CD8-positive, alpha-beta memory T cell (primary cell): ENCODE results near the gene CCNB1. TPM values are rescaled to one million over a fixed set of nuclear protein-coding genes. Genes with fewer than 3 reads are reported as not detected.
"Not testable (repeated sequence)": the region's sequence is repeated elsewhere in the genome, so short reads cannot be mapped to it uniquely, and the experiment has no call there.

ENCODE experiments used
- CTCF ChIA-PET: fragments of 350-600 bp; sonication (Branson Sonifier 250); formaldehyde crosslinking; loops from one replicate; lab custom pipeline; 2021; ENCODE audit warnings: antibody characterized with exemption; lab: Charles Lee
- POLR2A ChIA-PET: fragments of 350-600 bp; sonication (Branson Sonifier 250); formaldehyde crosslinking; loops from one replicate; lab custom pipeline; 2021; ENCODE audit warnings: antibody characterized with exemption; lab: Charles Lee
- DNase-seq, 5 donors: peaks; one replicate each; pipeline versions ENCODE4 v3.0.0 to v3.0.0-alpha.2; 2020 to 2022; ENCODE audit warnings: mixed read lengths in 1 of 5
- H3K27ac ChIP-seq: one replicate; pipeline ENCODE4 v1.7.0; 2013; ENCODE audit warnings: low read depth, mild to moderate bottlenecking, low read length, moderate library complexity
- H3K27me3 ChIP-seq: 2 replicates; pipeline ENCODE4 v1.7.0; 2013; ENCODE audit warnings: low read length, mild to moderate bottlenecking; ENCODE audit not compliant: insufficient read depth, poor library complexity, severe bottlenecking
- H3K36me3 ChIP-seq: 2 replicates; pipeline ENCODE4 v1.7.0; 2013; ENCODE audit warnings: mild to moderate bottlenecking, low read length, moderate library complexity; ENCODE audit not compliant: insufficient read depth
- H3K4me1 ChIP-seq: 2 replicates; pipeline ENCODE4 v1.7.0; 2013; ENCODE audit warnings: mild to moderate bottlenecking, low read length, moderate library complexity; ENCODE audit not compliant: insufficient read depth
- H3K4me3 ChIP-seq: 2 replicates; pipeline ENCODE4 v1.7.0; 2013; ENCODE audit warnings: mild to moderate bottlenecking, low read length
- H3K9me3 ChIP-seq: 2 replicates; pipeline ENCODE4 v1.7.0; 2013; ENCODE audit warnings: mild to moderate bottlenecking, low read length
- H3K27ac Mint-ChIP-seq, 8 donors: one replicate each; pipeline ENCODE4 v1.8.0; 2020 to 2021; ENCODE audit warnings: mixed read lengths in 8 of 8, mild to moderate bottlenecking in 6 of 8, inconsistent platforms in 3 of 8, moderate library complexity in 3 of 8
- H3K27me3 Mint-ChIP-seq, 2 donors: one replicate each; pipeline ENCODE4 v1.8.0; 2020 to 2021; ENCODE audit warnings: mixed read lengths in 2 of 2, mild to moderate bottlenecking in 1 of 2, moderate library complexity in 1 of 2
- H3K36me3 Mint-ChIP-seq, 3 donors: one replicate each; pipeline ENCODE4 v1.8.0; 2020 to 2021; ENCODE audit warnings: mixed read lengths in 3 of 3, inconsistent platforms in 1 of 3, mild to moderate bottlenecking in 1 of 3
- H3K4me1 Mint-ChIP-seq, 3 donors: one replicate each; pipeline ENCODE4 v1.8.0; 2020 to 2021; ENCODE audit warnings: mixed read lengths in 3 of 3, inconsistent platforms in 1 of 3, mild to moderate bottlenecking in 1 of 3
- H3K4me3 Mint-ChIP-seq, 7 donors: one replicate each; pipeline ENCODE4 v1.8.0; 2020 to 2021; ENCODE audit warnings: mixed read lengths in 7 of 7, mild to moderate bottlenecking in 6 of 7, moderate library complexity in 4 of 7, inconsistent platforms in 2 of 7
- H3K9me3 Mint-ChIP-seq, 5 donors: one replicate each; pipeline ENCODE4 v1.8.0; 2020 to 2022; ENCODE audit warnings: mixed read lengths in 5 of 5, mild to moderate bottlenecking in 3 of 5, moderate library complexity in 2 of 5, inconsistent platforms in 1 of 5
- polyA plus RNA-seq: library from polyadenylated mRNA; unstranded; fragments of 300-500 nt; fragmentation: Illumina TruSeq; gene quantifications from one replicate; pipeline ENCODE4 v1.2.3, GENCODE V29; 2021
- total RNA-seq, 2 experiments: library from RNA; stranded (reverse); gene quantifications; one replicate each; pipeline ENCODE4 v1.2.3, GENCODE V29; 2021

CCNB1 gene
- total and polyA plus RNA-seq, 3 experiments from 2014 or later = 2.1 to 120 (median 110) TPM

DNA sequence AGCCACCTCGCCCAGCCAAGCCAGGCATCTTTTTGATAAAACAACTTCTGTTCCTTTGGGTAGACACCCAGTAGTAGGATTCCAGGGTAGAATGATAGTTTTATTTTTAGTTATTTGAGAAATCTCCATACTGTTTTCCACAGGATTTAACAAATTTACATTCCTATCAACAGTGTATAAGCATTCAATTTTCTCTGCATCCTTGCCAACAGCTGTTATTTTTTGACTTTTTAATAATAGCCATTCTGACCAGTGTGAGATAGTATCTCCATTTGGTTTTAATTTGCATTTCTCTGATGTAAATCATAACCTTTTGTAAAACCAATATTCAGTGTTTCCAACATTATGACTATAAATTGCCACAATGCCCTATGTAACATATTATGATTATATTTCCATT lies 28.2 kb upstream of the CCNB1 start:
- ChIA-PET POLR2A (no interaction called here), CTCF (no interaction called here)
- no peaks in the 10 kb centered on the region for H3K27me3 Mint-ChIP-seq
- Histone ChIP-seq H3K27me3 (no peaks in the 10 kb centered on the region), H3K4me1 (no peaks in the 10 kb centered on the region), H3K4me3 (no peak overlapping the region), H3K9me3 (no peaks in the 10 kb centered on the region), H3K36me3 (no peaks in the 10 kb centered on the region), H3K27ac (no peak overlapping the region)
- no peak overlapping the region for H3K27ac Mint-ChIP-seq
- DNase-seq = no peak
- no peak overlapping the region for H3K4me3 Mint-ChIP-seq
- no peaks in the 10 kb centered on the region for H3K4me1 Mint-ChIP-seq
- H3K9me3 Mint-ChIP-seq = peaks cover 0 to 5% (median 2%) of the 10 kb centered on the region in 5 donors
- H3K36me3 Mint-ChIP-seq = peaks cover 0 to 2% (median under 1%) of the 10 kb centered on the region in 3 donors

- POLR2A ChIA-PET = not testable (repeated sequence)
Observed at GRCh38 chr5:69140239-69140638, 26.7 kb upstream of the CCNB1 start.

GRCh38 chr5:69140827-69141226 lies 26.1 kb upstream of the CCNB1 start:
- Mint-ChIP-seq H3K4me1 (no peaks in the 10 kb centered on the region), H3K36me3 (no peaks in the 10 kb centered on the region), H3K4me3 (no peak overlapping the region), H3K27ac (no peak overlapping the region), H3K27me3 (no peaks in the 10 kb centered on the region), H3K9me3 (peaks cover 0 to 5% (median 2%) of the 10 kb centered on the region in 5 donors)
- no peaks in the 10 kb centered on the region for H3K36me3 ChIP-seq
- H3K4me1 ChIP-seq = no peaks in the 10 kb centered on the region
- H3K9me3 ChIP-seq = no peaks in the 10 kb centered on the region
- no peak overlapping the region for H3K4me3 ChIP-seq
- no peak for DNase-seq
- H3K27me3 ChIP-seq = no peaks in the 10 kb centered on the region
- POLR2A ChIA-PET = no interaction called here
- H3K27ac ChIP-seq = no peak overlapping the region
- CTCF ChIA-PET = no interaction called here

More at GRCh38 chr5:69140239-69140638, 26.7 kb upstream of the CCNB1 start:
- H3K27ac ChIP-seq, CTCF ChIA-PET, H3K4me3 ChIP-seq, H3K27ac Mint-ChIP-seq, H3K36me3 ChIP-seq, H3K36me3 Mint-ChIP-seq, H3K4me1 ChIP-seq, H3K27me3 Mint-ChIP-seq, H3K4me3 Mint-ChIP-seq, H3K4me1 Mint-ChIP-seq, H3K9me3 ChIP-seq, DNase-seq, H3K9me3 Mint-ChIP-seq, H3K27me3 ChIP-seq: not testable (repeated sequence)

DNA sequence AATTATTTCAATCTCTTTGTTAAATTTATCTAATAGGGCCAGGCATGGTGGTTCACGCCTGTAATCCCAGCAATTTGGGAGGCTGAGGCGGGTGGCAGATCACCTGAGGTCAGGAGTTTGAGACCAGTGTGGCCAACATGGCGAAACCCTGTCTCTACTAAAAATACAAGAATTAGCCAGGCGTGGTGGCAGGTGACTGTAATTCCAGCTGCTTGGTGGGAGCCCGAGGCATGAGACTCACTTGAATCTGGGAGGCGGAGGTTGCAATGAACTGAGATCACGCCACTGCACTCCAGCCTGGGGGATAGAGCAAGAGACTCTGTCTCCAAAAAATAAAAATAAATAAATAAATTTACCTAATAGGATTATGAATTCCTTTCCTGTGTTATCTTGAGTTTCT lies 18.4 kb upstream of the CCNB1 start:
- H3K9me3 Mint-ChIP-seq, H3K4me3 ChIP-seq, CTCF ChIA-PET, H3K9me3 ChIP-seq, DNase-seq, H3K27ac ChIP-seq, H3K4me1 ChIP-seq, H3K4me3 Mint-ChIP-seq, H3K36me3 Mint-ChIP-seq, POLR2A ChIA-PET, H3K36me3 ChIP-seq, H3K4me1 Mint-ChIP-seq, H3K27me3 ChIP-seq, H3K27me3 Mint-ChIP-seq: not testable (repeated sequence)
- H3K27ac Mint-ChIP-seq = peak overlapping the region in 1 of 8 donors; percentile 43

- POLR2A ChIA-PET = no interaction called here
- Histone ChIP-seq H3K4me3 (no peak overlapping the region), H3K27ac (no peak overlapping the region), H3K36me3 (no peaks in the 10 kb centered on the region), H3K9me3 (no peaks in the 10 kb centered on the region), H3K4me1 (no peaks in the 10 kb centered on the region), H3K27me3 (no peaks in the 10 kb centered on the region)
- DNase-seq = no peak
- CTCF ChIA-PET = no interaction called here
- Mint-ChIP-seq H3K9me3 (no peaks in the 10 kb centered on the region), H3K36me3 (no peaks in the 10 kb centered on the region), H3K4me1 (no peaks in the 10 kb centered on the region), H3K4me3 (no peak overlapping the region), H3K27me3 (no peaks in the 10 kb centered on the region), H3K27ac (no peak overlapping the region)
Observed at GRCh38 chr5:69148981-69149675, 17.8 kb upstream of the CCNB1 start.

DNA sequence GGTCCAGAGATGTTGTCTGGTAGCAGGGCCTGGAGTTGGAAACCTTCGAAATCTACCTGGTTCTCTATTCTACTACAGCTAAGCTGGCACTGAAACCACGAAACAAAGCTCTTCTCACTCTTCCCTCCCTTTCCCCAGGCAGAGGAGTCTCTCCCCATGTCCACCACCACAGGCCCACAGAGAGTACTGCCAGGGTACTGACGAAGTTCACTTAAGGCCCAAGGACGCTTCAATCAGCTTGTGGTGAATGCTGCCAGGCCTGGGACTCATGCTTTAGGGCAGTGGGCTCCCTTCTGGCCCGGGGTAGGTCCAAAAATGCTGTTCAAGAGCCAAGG lies 17.3 kb upstream of the CCNB1 start:
- H3K4me3 Mint-ChIP-seq = no peak overlapping the region
- H3K27me3 ChIP-seq = no peaks in the 10 kb centered on the region
- no peak overlapping the region for H3K4me3 ChIP-seq
- no peaks in the 10 kb centered on the region for H3K9me3 ChIP-seq
- no peak for DNase-seq
- H3K27me3 Mint-ChIP-seq = no peaks in the 10 kb centered on the region
- ChIA-PET CTCF (no interaction called here), POLR2A (no interaction called here)
- no peaks in the 10 kb centered on the region for H3K4me1 ChIP-seq
- no peaks in the 10 kb centered on the region for H3K36me3 Mint-ChIP-seq
- no peaks in the 10 kb centered on the region for H3K4me1 Mint-ChIP-seq
- no peaks in the 10 kb centered on the region for H3K36me3 ChIP-seq
- H3K9me3 Mint-ChIP-seq = no peaks in the 10 kb centered on the region
- H3K27ac Mint-ChIP-seq = no peak overlapping the region
- H3K27ac ChIP-seq = no peak overlapping the region

- Mint-ChIP-seq H3K4me1 (no peaks in the 10 kb centered on the region), H3K27me3 (no peaks in the 10 kb centered on the region), H3K36me3 (no peaks in the 10 kb centered on the region), H3K9me3 (no peaks in the 10 kb centered on the region), H3K27ac (no peak overlapping the region), H3K4me3 (no peak overlapping the region)
- no peaks in the 10 kb centered on the region for H3K27me3 ChIP-seq
- H3K4me3 ChIP-seq = no peak overlapping the region
- POLR2A ChIA-PET = no interaction called here
- H3K4me1 ChIP-seq = no peaks in the 10 kb centered on the region
- H3K36me3 ChIP-seq = no peaks in the 10 kb centered on the region
- H3K27ac ChIP-seq = no peak overlapping the region
- no peaks in the 10 kb centered on the region for H3K9me3 ChIP-seq
- no peak for DNase-seq
- CTCF ChIA-PET = no interaction called here
Observed at GRCh38 chr5:69152731-69153130, 14.2 kb upstream of the CCNB1 start.

DNA sequence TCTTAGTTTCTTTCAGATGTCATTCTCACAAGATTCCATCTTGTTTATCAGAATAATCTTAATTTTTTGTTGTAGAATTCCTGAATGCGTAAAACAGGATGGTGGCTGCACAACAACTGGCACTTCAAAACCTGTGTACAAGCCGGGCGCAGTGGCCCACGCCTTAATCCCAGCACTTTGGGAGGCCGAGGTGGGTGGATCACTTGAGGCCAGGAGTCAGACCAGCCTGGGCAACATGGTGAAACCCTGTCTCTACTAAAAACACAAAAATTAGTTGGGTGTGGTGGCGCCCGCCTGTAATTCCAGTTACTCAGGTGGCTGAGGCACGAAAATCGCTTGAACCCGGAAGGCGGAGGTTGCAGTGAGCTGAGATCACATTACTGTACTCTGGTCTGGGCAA lies 10.5 kb upstream of the CCNB1 start:
- H3K27ac Mint-ChIP-seq = no peak overlapping the region
- H3K27me3 ChIP-seq = no peaks in the 10 kb centered on the region
- H3K4me1 ChIP-seq = no peaks in the 10 kb centered on the region
- no peaks in the 10 kb centered on the region for H3K9me3 Mint-ChIP-seq
- no peaks in the 10 kb centered on the region for H3K36me3 ChIP-seq
- H3K4me3 Mint-ChIP-seq = no peak overlapping the region
- no peaks in the 10 kb centered on the region for H3K9me3 ChIP-seq
- no peak for DNase-seq
- H3K4me3 ChIP-seq = no peak overlapping the region
- CTCF ChIA-PET = no interaction called here
- peaks cover 0 to 2% of the 10 kb centered on the region in 2 donors for H3K27me3 Mint-ChIP-seq
- no peak overlapping the region for H3K27ac ChIP-seq
- H3K36me3 Mint-ChIP-seq = no peaks in the 10 kb centered on the region
- H3K4me1 Mint-ChIP-seq = no peaks in the 10 kb centered on the region
- POLR2A ChIA-PET = no interaction called here

DNA sequence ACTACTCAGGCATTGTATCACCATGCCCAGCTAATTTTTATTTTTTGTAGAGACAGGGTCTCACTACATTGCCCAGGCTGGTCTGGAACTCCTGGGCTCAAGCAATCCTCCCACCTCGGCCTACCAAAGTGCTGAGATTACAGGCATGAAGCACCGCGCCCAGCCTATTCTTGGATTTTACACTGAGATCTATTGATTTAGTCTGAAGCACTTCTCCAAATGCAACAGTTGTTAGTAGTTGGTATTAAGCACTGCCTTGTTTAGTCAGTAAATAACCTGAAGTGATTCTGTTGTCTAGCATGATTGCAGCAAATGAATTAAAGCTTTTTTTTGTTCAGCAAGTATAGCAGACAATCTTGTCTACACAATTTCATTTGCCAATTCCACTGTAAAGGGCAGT lies 8.9 kb upstream of the CCNB1 start:
- no peaks in the 10 kb centered on the region for H3K9me3 Mint-ChIP-seq
- ChIA-PET CTCF (no interaction called here), POLR2A (no interaction called here)
- Histone ChIP-seq H3K27me3 (no peaks in the 10 kb centered on the region), H3K9me3 (no peaks in the 10 kb centered on the region), H3K4me3 (no peak overlapping the region), H3K36me3 (no peaks in the 10 kb centered on the region), H3K4me1 (no peaks in the 10 kb centered on the region), H3K27ac (no peak overlapping the region)
- peaks cover 0 to 2% of the 10 kb centered on the region in 2 donors for H3K27me3 Mint-ChIP-seq
- no peaks in the 10 kb centered on the region for H3K4me1 Mint-ChIP-seq
- H3K36me3 Mint-ChIP-seq = no peaks in the 10 kb centered on the region
- DNase-seq = no peak
- H3K4me3 Mint-ChIP-seq = no peak overlapping the region
- H3K27ac Mint-ChIP-seq = peak overlapping the region in 1 of 8 donors; percentile 6
